Testis (tissue), 3 donors: ENCODE results near the gene ZSCAN23. TPM values are rescaled to one million over a fixed set of nuclear protein-coding genes. Genes with fewer than 3 reads are reported as not detected.

Experiments used
- DNase-seq: peaks from one replicate; pipeline ENCODE4 v3.0.0-alpha.2; 2019
- H3K27ac ChIP-seq, 2 donors: fragments of 200-600 bp; sonication (generic); one replicate each; pipeline ENCODE4 v1.5.1; 2019
- H3K27me3 ChIP-seq: fragments of 200-600 bp; sonication (generic); one replicate; pipeline ENCODE4 v1.5.1; 2019
- H3K36me3 ChIP-seq: fragments of 200-600 bp; sonication (generic); one replicate; pipeline ENCODE4 v1.5.1; 2017; ENCODE audit warnings: low read depth; ENCODE audit errors: missing control alignments
- H3K4me1 ChIP-seq: fragments of 200-600 bp; sonication (generic); one replicate; pipeline ENCODE4 v1.5.1; 2019
- H3K4me3 ChIP-seq, 2 donors: fragments of 200-600 bp; sonication (generic); one replicate each; pipeline ENCODE4 v1.5.1; 2017 to 2019
- H3K9me3 ChIP-seq: fragments of 200-600 bp; sonication (generic); one replicate; pipeline ENCODE4 v1.5.1; 2017
- POLR2A ChIP-seq: fragments of 450-650 bp; IDR thresholded peaks from one replicate; pipeline ENCODE4 v1.6.1; 2017; ENCODE audit warnings: antibody characterized with exemption, mild to moderate bottlenecking, moderate library complexity
- WGBS, 2 donors: methylation state at CpG; one replicate each; pipeline ENCODE4 v1.1.5; 2018; 5-methylcytosine and 5-hydroxymethylcytosine counted together
- intact Hi-C: fragments of 100-400 bp; cut with DNase I; formaldehyde crosslinking; loops from one replicate; pipeline ENCODE4 v1.15.1; 2023; ENCODE audit warnings: low total_unique reads
- polyA plus RNA-seq: library from polyadenylated mRNA; stranded (reverse); fragments of 350-450 nt; fragmentation: Illumina TruSeq; extraction: RNeasy Lipid Tissue Mini Kit (QIAGEN cat#74804); gene quantifications from one replicate; pipeline ENCODE4 v1.2.3, GENCODE V29; 2014; ENCODE audit warnings: low read depth, low replicate concordance; ENCODE audit not compliant: insufficient read depth
- total RNA-seq, 2 donors: library from RNA; depleted of rRNA; stranded (reverse); fragments of >200 nt; gene quantifications; one replicate each; pipeline ENCODE4 v1.2.3, GENCODE V29; 2016
- TF ChIP-seq, protein P1 (sequence below), 3 experiments: fragments of 450-650 bp in 2 of 3; fragments of 200-600 bp in 1 of 3; sonication (generic) in 1 of 3; IDR thresholded peaks; one replicate each; pipeline ENCODE4 v1.5.1; 2016 to 2019; ENCODE audit warnings: antibody characterized with exemption in 3 of 3, mild to moderate bottlenecking in 2 of 3, moderate library complexity in 1 of 3

ZSCAN23 gene
- total and polyA plus RNA-seq, 3 donors from 2014 or later = 2.4 to 9.1 (median 8.3) TPM

- H3K27ac ChIP-seq = no peak overlapping the region
- H3K36me3 ChIP-seq = no peaks in the 10 kb centered on the region
- TF ChIP-seq, protein P1, sequence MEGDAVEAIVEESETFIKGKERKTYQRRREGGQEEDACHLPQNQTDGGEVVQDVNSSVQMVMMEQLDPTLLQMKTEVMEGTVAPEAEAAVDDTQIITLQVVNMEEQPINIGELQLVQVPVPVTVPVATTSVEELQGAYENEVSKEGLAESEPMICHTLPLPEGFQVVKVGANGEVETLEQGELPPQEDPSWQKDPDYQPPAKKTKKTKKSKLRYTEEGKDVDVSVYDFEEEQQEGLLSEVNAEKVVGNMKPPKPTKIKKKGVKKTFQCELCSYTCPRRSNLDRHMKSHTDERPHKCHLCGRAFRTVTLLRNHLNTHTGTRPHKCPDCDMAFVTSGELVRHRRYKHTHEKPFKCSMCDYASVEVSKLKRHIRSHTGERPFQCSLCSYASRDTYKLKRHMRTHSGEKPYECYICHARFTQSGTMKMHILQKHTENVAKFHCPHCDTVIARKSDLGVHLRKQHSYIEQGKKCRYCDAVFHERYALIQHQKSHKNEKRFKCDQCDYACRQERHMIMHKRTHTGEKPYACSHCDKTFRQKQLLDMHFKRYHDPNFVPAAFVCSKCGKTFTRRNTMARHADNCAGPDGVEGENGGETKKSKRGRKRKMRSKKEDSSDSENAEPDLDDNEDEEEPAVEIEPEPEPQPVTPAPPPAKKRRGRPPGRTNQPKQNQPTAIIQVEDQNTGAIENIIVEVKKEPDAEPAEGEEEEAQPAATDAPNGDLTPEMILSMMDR (IDR thresholded peaks at IDR 0.05) = no peak
- TF ChIP-seq POLR2A = no peak
- peak overlapping the region; percentile 70 to 71 for H3K4me3 ChIP-seq
- no peaks in the 10 kb centered on the region for H3K27me3 ChIP-seq
- H3K9me3 ChIP-seq = no peaks in the 10 kb centered on the region
- WGBS, 2 donors = 28 to 47% methylated on average over 7 of the region's 7 CpGs
- DNase-seq = no peak
- no peaks in the 10 kb centered on the region for H3K4me1 ChIP-seq
- intact Hi-C loops = no loop called here
Measured at GRCh38 chr6:28442586-28442985, 705 bp downstream of the ZSCAN23 start.

- DNase-seq = no peak
- 95 to 96% methylated on average over 3 of the region's 3 CpGs for WGBS, 2 donors
- no peak overlapping the region for H3K4me3 ChIP-seq
- H3K4me1 ChIP-seq = no peaks in the 10 kb centered on the region
- H3K27me3 ChIP-seq = no peaks in the 10 kb centered on the region
- H3K27ac ChIP-seq = no peak overlapping the region
- no peaks in the 10 kb centered on the region for H3K9me3 ChIP-seq
- no peaks in the 10 kb centered on the region for H3K36me3 ChIP-seq
- intact Hi-C loops = no loop called here
- TF ChIP-seq, protein P1 (IDR thresholded peaks at IDR 0.05) = no peak
- TF ChIP-seq POLR2A = no peak
Measured at GRCh38 chr6:28436404-28436803, 6.9 kb downstream of the ZSCAN23 start.

- intact Hi-C loops = no loop called here
- H3K27me3 ChIP-seq = no peaks in the 10 kb centered on the region
Measured at GRCh38 chr6:28433119-28433518, 10.2 kb downstream of the ZSCAN23 start.

GRCh38 chr6:28429781-28430180 is 13.5 kb downstream of the ZSCAN23 start:
- peak overlapping the region; percentile 5 to 38 for H3K4me3 ChIP-seq
- intact Hi-C loops = no loop called here
- no peaks in the 10 kb centered on the region for H3K4me1 ChIP-seq
- peak; percentile 48 for DNase-seq
- 66 to 70% methylated on average over 16 of the region's 16 CpGs for WGBS, 2 donors
- H3K36me3 ChIP-seq = no peaks in the 10 kb centered on the region
- H3K27me3 ChIP-seq = no peaks in the 10 kb centered on the region
- H3K27ac ChIP-seq = no peak overlapping the region
- TF ChIP-seq, protein P1 (IDR thresholded peaks at IDR 0.05) = no peak
- TF ChIP-seq POLR2A = no peak
- H3K9me3 ChIP-seq = no peaks in the 10 kb centered on the region

More at GRCh38 chr6:28433119-28433518, 10.2 kb downstream of the ZSCAN23 start:
- no peak for DNase-seq
- Histone ChIP-seq H3K36me3 (no peaks in the 10 kb centered on the region), H3K4me1 (no peaks in the 10 kb centered on the region), H3K9me3 (no peaks in the 10 kb centered on the region), H3K27ac (no peak overlapping the region), H3K4me3 (no peak overlapping the region)
- TF ChIP-seq, protein P1 (IDR thresholded peaks at IDR 0.05) = no peak
- TF ChIP-seq POLR2A = no peak

DNA sequence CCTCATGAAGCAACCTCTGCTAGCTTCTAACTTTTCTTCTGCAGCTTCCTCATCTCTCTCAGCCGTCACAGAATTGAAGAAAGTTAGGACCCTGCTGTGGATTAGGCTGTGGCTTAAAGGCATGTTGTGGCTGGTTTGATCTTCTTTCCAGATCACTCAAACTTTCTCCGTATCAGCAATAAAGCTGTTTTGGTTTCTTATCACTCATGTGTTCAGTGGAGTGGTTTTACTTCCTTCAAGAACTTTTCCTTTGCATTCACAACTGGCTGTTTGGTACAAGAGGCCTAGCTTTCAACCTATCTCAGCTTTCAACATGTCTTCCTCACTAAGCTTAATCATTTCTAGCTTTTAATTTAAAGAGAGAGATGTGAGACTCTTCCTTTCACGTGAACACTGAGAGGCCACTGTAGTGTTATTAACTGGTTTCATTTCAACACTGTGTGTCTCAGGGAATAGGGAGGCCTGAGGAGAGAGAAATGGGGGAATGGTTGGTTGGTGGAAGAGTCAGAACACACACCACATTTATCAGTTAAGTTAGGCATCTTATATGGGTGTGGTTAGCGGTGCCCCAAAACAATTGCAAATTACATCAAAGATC is 17.2 kb downstream of the ZSCAN23 start:
- TF ChIP-seq, protein P1 (IDR thresholded peaks at IDR 0.05) = no peak
- TF ChIP-seq POLR2A = no peak
- DNase-seq = no peak
- Histone ChIP-seq H3K4me3 (no peak overlapping the region), H3K27ac (no peak overlapping the region), H3K4me1 (no peaks in the 10 kb centered on the region), H3K9me3 (no peaks in the 10 kb centered on the region), H3K27me3 (no peaks in the 10 kb centered on the region), H3K36me3 (no peaks in the 10 kb centered on the region)
- intact Hi-C loops = no loop called here
- WGBS, 2 donors = 94 to 96% methylated on average over 4 of the region's 4 CpGs
